NCI-H82 (cell line): ENCODE measurements around the gene GRK1.
A peak's percentile ranks its signal among the peaks of the same experiment; 100 is the strongest.
"Not testable (repeated sequence)": the region's sequence is repeated elsewhere in the genome, so short reads cannot be mapped to it uniquely, and the experiment has no call there.

Experiments used
- DNase-seq: peaks from one replicate; lab custom pipeline; 2025; lab: John Stamatoyannopoulos, UW

Gene GRK1

GRCh38 chr13:113743366-113744195 is 76.6 kb downstream of the GRK1 start:
- DNase-seq: no peak

- no peak for DNase-seq
Measured at GRCh38 chr13:113744197-113745000, 77.4 kb downstream of the GRK1 start.

- no peak for DNase-seq
Measured at GRCh38 chr13:113745059-113745458, 78.0 kb downstream of the GRK1 start.

GRCh38 chr13:113745500-113746142 is 78.6 kb downstream of the GRK1 start:
- DNase-seq: not testable (repeated sequence)

GRCh38 chr13:113746143-113746525 is 79.1 kb downstream of the GRK1 start:
- DNase-seq: peak; percentile 23

DNA sequence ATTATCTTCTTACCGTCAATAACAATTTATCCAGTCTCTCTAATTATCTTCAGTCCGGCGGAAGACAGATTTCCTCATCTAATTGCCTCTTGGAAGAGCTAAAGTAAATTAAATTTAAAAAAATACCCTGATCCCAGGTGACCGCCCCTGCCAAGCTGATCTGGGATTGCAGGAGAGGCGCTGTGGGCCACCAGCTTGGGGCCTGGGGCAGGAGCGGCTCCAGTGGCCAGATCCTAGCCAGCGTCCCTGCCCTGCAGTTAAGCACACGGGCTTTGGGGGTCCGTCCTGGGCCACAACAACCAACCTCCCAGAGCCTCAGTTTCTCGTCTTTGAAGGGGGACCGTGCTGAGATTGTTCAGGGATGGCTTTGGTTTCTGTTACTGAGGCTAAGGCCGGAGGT is 79.7 kb downstream of the GRK1 start:
- peak; percentile 22 for DNase-seq

GRCh38 chr13:113747291-113747833 is 80.3 kb downstream of the GRK1 start:
- DNase-seq: no peak

GRCh38 chr13:113748101-113748861 is 81.3 kb downstream of the GRK1 start:
- no peak for DNase-seq

- no peak for DNase-seq
Measured at GRCh38 chr13:113748862-113749451, 81.9 kb downstream of the GRK1 start.

DNA sequence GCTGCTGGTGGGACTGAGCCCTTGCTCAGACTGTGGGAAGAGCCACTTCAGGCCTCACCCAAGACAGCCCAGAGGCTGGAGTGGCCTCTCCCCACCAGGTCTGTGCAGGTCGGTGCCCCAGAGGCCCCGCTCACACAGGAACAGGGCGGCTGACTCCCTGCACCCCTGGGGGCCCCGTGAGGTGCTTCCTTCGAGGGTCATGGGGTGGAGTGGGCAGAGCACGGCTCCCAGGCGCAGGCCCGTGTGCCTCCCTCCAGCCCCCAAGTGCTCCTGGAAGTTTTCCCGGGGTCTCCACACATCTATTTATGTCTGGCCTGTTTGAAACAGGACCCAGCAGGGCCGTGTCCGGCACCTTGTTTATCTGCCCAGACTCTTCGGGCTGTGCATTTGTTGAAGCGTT is 82.5 kb downstream of the GRK1 start:
- no peak for DNase-seq

DNA sequence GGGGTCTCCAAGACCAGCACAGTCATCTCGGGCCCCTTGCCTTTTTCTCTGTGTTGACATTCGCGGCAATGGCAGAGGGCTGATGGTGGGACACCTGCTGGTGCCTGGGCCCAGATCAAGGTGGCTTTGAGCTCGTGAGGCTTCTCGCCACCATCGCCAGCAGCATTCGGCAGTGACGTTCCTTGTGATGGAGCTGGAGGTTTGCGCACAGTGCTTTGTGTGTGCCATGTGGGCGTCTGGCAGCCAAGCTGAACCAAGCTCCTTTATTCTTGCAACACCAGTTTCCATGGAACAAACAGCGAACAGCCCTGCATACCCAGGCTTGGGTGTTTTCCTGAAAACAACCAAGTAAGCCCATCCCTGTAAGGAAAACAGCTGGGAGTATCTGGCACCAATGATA is 82.9 kb downstream of the GRK1 start:
- DNase-seq: no peak

- no peak for DNase-seq
Measured at GRCh38 chr13:113750554-113751399, 83.8 kb downstream of the GRK1 start.

DNA sequence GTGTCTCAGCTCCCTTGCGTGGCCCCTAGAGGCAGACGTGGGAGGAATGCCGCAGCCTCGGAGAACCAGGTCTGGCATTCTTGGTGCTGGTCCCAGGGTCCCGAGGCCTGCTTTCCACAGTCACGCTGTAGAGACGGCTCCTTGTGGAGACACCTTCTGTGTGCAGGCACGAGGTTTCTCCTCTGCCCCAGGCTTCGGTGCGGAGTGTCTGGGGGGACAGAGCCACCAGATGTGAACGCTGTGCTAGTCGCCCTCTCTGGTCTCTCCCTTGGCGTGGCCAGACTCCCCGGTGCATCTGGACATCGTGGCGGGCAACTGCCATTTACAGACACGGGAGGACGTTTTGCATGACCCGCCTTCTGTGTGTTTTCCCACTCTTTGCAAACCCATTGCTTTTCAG is 84.5 kb downstream of the GRK1 start:
- DNase-seq: no peak

- DNase-seq: not testable (repeated sequence)
Measured at GRCh38 chr13:113752211-113752986, 85.4 kb downstream of the GRK1 start.

DNA sequence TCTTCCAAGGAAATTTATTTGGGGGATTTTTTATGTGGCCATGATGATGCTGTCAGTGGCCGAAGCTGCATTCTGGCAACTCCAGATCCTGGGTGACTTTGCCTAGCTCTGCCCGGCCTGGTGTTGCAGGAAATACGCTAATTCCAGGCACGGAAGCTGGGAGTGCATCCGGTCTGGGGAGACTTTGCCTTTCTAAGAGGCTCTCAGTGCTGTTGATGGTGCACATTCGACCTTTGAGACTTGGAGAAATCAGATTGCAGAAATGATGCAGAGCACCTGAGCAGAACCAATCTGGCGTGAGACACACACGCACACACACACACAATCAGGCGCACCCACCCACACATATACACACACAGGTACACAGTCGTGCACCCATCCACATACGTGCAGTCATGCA is 86.2 kb downstream of the GRK1 start:
- DNase-seq: no peak

DNA sequence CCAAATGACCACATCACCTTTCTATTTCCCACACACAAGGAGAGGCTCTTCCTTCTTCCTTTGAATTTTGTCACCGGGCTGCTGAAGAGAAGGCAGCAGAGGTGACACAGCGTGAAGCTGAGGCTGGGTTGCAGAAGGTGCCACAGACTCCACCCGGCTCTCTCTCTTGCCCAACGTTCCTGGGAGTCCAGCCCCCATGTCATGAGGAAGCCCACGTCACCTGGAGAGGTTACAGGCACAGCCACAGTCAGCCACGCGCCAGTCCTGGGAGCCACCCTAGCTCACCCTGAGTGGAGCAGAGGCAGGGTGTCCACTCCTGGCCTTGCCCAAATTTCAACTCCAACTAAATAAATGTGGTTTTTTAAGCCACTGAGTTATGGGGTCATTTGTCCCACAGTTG is 87.2 kb downstream of the GRK1 start:
- no peak for DNase-seq

DNA sequence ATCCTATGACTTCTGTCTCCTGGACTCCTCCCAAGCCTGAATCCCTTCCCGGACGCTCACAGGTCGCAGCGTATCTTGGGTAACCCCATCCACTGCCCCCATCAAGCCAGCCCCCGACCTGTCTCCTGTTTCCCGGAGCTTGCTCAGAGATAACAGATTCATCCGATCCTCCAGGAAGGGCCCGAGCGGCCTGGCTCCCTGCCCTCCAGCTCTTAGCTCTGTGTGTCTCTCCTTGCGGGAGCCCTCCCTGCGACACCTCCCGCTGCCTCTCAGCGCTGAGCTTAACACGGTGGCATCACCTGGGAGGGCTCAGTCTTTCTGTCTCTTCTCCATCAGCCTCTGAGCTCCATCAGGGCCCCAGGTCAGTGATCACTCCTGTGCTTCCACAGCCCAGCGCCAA is 87.7 kb downstream of the GRK1 start:
- DNase-seq: no peak

DNA sequence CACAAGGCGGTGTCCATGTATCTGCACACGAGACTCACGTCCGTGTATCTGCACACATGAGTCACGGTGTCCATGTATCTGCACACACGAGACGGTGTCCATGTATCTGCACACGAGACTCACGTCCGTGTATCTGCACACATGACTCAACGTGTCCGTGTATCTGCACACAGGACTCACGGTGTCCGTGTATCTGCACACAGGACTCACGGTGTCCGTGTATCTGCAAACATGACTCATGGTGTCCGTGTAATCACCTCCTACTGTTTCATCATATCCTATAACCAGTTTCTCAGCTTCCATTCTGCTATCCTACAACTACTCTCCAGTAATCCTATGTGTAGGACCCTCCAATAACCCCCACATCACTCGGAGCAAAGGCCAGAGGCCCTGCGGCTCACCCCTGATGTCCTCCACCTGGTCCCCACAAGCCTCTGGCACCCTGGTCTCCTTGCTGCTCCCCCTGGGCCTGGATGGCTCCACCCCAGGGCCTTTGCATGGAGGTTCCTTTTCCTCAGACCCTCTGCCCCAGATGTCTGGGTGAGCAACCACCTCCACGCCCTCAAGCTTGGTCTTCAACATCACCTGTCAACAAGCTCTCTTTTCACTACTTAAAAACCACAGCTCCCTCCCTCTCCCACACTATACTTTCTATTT is 89.5 kb downstream of the GRK1 start:
- DNase-seq: no peak
